ENCODE measurements around the gene GALK2.

- TF ChIP-seq, protein P1, sequence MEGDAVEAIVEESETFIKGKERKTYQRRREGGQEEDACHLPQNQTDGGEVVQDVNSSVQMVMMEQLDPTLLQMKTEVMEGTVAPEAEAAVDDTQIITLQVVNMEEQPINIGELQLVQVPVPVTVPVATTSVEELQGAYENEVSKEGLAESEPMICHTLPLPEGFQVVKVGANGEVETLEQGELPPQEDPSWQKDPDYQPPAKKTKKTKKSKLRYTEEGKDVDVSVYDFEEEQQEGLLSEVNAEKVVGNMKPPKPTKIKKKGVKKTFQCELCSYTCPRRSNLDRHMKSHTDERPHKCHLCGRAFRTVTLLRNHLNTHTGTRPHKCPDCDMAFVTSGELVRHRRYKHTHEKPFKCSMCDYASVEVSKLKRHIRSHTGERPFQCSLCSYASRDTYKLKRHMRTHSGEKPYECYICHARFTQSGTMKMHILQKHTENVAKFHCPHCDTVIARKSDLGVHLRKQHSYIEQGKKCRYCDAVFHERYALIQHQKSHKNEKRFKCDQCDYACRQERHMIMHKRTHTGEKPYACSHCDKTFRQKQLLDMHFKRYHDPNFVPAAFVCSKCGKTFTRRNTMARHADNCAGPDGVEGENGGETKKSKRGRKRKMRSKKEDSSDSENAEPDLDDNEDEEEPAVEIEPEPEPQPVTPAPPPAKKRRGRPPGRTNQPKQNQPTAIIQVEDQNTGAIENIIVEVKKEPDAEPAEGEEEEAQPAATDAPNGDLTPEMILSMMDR (IDR thresholded peaks at IDR 0.05): no peak
- no peak for TF ChIP-seq REST (IDR thresholded peaks at IDR 0.05; ENCODE audit: insufficient read depth in 1 of 2, low read depth in 2 of 2, low read length in 1 of 2)
These were observed 161.4 kb downstream of the GALK2 start for GRCh38 chr15:49331442-49331841.

Measured in Panc1 (cell line).